Astrocyte of the cerebellum (primary cell): Measurements from ENCODE around the gene RRP12.

ENCODE experiments used
- DNase-seq: peaks from one replicate; pipeline ENCODE4 v3.0.0-alpha.2; 2011; ENCODE audit warnings: low read depth
- H3K4me3 ChIP-seq: 2 replicates; pipeline ENCODE4 v1.5.1; 2011; ENCODE audit warnings: mild to moderate bottlenecking, low read depth, low read length, moderate library complexity
- in situ Hi-C: cut with HindIII; loops from 2 replicates; pipeline ENCODE4 v1.10.0; 2017; ENCODE audit warnings: low sequenced_read_pairs
- TF ChIP-seq, protein P1 (sequence below): IDR thresholded peaks from 2 replicates; pipeline ENCODE4 v1.5.1; 2012; ENCODE audit warnings: low read length, low read depth, moderate library complexity, mild to moderate bottlenecking; ENCODE audit errors: missing control alignments

Gene RRP12

DNA sequence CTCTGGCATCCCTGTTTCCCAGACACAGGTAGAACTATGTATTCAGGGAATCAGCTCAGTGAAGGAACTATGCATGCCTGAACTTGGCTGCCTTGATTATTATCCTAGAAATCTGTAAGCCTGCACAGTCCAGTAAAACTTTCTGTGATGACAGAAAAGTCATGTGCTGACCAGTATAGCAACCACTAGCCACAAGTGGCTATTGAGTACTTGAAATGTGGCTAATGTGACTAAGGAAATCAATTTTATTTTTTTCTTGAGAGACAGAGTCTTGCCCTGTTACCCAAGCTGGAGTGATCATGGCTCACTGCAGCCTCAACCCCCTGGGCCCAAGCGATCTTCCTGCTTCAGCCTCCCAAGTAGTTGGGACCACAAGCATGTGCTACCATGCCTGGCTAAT lies 41.1 kb upstream of the RRP12 start:
- in situ Hi-C loops, result no loop called here
- TF ChIP-seq, protein P1, sequence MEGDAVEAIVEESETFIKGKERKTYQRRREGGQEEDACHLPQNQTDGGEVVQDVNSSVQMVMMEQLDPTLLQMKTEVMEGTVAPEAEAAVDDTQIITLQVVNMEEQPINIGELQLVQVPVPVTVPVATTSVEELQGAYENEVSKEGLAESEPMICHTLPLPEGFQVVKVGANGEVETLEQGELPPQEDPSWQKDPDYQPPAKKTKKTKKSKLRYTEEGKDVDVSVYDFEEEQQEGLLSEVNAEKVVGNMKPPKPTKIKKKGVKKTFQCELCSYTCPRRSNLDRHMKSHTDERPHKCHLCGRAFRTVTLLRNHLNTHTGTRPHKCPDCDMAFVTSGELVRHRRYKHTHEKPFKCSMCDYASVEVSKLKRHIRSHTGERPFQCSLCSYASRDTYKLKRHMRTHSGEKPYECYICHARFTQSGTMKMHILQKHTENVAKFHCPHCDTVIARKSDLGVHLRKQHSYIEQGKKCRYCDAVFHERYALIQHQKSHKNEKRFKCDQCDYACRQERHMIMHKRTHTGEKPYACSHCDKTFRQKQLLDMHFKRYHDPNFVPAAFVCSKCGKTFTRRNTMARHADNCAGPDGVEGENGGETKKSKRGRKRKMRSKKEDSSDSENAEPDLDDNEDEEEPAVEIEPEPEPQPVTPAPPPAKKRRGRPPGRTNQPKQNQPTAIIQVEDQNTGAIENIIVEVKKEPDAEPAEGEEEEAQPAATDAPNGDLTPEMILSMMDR, result no peak
- H3K4me3 ChIP-seq, result no peak overlapping the region
- DNase-seq, result no peak

DNA sequence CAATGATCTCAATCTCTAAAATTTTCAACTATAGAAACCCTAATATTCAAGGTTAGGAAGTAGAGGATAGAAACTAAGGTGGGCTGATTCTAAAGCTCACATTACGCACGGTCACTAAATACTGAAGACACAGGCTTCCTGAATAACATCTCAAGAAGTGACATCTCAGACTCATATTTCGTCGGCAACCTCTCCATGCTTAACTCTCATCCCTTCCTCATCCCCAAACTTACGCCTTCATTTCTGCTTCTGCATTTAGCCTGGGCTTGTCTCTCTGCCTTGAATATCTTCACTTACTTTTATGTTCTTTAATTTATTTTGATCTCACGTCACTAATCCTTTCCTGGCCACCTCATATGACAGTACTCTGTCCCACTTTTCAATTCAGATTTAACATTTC lies 34.1 kb upstream of the RRP12 start:
- TF ChIP-seq, protein P1, result no peak
- no peak overlapping the region for H3K4me3 ChIP-seq
- no peak for DNase-seq
- in situ Hi-C loops, result no loop called here

DNA sequence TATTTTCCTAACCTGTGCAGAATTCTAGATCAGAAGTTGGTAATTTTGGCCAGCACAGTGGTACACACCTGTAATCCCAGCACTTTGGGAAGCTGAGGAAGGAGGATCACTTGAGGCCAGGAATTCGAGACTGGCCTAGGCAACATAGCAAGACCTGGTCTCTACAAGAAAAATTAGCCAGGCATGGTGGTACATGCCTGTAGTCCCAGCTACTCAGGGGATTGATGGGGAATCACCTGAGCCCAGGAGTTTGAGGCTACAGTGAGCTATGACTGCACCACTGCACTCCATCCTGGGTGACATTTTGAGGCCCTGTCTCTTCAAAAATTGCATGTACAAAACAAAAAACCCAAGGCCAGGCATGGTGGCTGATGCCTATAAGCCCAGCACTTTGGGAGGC lies 33.4 kb upstream of the RRP12 start:
- no peak overlapping the region for H3K4me3 ChIP-seq
- in situ Hi-C loops, result no loop called here
- TF ChIP-seq, protein P1, result no peak
- DNase-seq, result no peak

DNA sequence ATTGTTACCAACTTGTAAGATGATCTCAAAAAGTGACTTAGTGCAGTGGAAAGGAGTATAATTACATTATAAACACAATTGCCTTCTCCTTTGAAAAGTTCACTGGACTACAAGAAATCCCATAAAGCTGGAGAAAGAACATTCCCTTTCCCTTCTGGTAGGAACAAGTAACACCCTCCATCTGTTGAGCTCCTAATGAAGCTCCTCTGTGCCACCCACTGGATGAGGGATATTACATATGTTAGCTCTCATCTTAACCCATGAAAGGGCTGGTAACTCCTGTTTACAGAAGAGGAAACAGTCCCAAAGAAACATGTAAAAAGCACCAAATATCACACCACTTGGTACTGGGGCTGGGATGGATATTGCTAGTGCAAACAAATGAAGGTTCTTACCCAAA lies 32.9 kb upstream of the RRP12 start:
- no peak overlapping the region for H3K4me3 ChIP-seq
- in situ Hi-C loops, result no loop called here
- no peak for DNase-seq
- TF ChIP-seq, protein P1, result no peak

DNA sequence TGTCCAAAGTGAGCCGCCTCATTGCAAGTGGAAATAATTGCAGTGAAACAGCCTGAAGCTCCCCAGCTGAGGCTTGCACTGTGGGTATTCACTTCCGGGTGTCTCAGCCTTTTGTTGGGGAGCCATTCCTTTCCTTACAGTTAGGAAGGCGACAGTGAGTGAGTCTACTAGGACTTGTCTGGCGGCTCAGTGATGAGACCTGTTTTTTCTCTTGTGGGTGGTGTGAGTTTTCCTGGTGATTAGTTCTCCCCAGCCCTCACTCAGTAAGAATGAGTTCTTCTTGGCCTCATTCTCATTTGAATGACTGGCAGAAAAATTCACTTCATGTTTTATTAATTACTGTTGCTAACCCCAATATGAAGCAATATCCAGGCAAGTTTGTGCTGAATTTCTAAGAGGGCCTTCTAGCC lies 27.4 kb upstream of the RRP12 start:
- TF ChIP-seq, protein P1, result no peak
- no peak for DNase-seq
- in situ Hi-C loops, result no loop called here
- H3K4me3 ChIP-seq, result peak overlapping the region; percentile 81

DNA sequence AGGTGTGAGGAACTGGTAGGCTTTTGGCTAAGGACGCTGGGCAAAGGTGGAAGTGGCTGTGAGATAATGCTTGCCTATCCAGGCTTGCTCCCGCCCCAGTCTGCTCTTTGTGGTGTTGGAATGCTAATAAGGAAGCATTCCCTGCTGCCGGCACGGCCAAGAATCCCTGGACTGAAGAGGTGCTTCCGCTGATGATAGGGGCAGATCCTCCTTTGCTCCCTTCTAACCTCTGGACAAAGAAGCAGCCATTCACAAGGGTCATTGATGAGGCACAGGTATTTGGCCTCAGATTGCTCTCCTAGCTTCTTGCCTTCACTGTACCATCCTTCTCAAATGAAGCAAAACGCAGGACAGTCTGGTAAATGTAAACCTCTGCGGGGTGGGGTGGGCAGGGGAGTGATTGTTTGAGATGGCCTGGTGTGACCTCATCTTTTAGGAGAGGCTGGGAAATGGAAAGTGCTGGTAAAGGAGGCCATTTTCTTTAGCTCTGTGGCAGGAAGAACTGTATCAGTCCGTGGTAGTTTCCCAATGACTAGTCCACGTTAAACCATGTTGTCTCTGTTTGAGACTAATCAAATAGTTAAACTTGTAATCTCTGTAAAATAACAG lies 26.5 kb upstream of the RRP12 start:
- in situ Hi-C loops, result no loop called here
- no peak for DNase-seq
- TF ChIP-seq, protein P1, result no peak
- H3K4me3 ChIP-seq, result peak overlapping the region; percentile 81
